Suppressor macrophage (primary cell): ENCODE results near the gene F11.
"Not testable (repeated sequence)": the region's sequence is repeated elsewhere in the genome, so short reads cannot be mapped to it uniquely, and the experiment has no call there.

ENCODE experiments used
- DNase-seq, 4 experiments: peaks; one replicate each; pipeline ENCODE4 v3.0.0-alpha.2; 2020 to 2022

The F11 gene

DNA sequence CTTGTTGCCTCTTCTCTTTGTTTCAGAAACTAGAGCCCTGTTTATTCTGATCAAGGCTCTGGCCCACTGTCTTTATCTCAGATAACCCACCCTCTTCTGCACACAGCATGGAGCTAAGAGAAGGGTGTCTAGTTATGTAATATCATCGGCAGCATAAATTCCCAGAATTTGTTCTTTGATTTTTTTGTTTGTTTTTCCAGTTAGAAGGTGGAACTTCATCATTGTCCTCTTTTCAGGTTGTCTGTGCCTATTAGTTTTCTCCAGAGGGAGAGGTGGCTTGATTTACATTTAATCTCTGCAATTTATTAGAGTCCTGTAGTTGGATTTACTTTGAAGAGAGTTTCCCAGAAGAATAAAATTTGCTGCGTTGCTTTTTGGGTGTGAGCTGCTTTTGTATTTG lies 15.2 kb upstream of the F11 start:
- no peak for DNase-seq

DNA sequence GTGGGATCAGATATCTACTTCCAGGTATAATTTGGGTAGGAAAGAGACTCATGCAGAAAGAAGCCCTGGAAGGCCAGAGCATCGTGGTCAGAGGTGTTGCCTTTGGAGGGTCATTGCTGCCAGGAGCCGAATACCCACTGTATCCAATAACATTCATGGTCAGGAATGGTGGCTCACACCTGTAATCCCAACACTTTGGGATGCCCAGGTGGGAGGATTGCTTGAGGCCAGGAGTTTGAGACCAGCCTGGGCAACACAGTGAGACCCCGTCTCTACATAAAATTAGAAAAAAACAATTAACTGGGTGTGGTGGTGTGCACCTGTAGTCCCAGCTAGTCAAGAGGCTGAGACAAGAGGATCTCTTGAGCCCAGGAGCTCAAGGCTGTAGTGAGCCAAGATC lies 10.9 kb upstream of the F11 start:
- DNase-seq: no peak

DNA sequence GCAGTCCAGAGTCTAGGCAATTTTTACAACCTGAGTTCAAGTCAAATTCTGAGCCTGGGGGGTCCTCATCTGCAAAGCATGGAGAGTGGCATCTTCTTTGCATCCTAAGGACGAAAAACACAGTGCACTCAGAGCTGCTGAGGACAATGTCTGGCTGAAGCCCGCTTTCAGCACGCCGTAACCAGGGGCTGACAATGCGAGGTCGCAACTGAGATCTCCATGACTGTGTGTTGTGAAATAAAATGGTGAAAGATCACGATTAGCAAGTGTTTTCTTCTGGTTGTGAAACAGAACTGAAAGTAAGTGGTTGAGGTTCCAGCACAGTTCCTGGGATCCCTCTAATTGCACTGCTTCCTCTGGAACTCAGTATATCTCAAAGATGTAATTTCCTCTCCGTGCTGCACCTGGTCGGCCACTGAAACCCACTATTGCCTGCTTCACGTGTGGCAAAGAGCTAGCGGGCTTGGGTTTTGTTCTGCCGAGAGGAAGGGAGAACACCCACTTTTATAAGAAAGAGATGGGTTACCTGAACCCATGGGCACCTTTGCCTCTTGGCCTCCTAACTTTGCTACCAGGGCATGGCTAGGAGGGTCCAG lies 7.7 kb upstream of the F11 start:
- no peak for DNase-seq

DNA sequence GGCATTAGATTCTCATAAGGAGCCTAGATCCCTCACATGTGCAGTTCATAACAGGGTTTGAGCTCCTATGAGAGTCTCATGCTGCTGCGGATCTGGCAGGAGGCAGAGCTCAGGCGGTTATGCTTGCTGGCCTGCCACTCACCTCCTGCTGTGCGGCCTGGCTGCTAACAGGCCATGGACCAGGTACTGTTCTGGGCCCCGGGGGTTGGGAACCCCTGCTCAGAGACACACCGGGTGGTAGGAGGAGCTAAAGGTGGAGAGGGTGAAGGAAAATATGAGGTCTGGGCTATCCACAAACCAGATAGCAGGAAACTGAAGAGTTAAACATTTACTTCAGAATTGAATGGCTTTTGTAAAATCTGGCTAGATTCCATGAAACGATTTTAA lies 5.9 kb upstream of the F11 start:
- no peak for DNase-seq

DNA sequence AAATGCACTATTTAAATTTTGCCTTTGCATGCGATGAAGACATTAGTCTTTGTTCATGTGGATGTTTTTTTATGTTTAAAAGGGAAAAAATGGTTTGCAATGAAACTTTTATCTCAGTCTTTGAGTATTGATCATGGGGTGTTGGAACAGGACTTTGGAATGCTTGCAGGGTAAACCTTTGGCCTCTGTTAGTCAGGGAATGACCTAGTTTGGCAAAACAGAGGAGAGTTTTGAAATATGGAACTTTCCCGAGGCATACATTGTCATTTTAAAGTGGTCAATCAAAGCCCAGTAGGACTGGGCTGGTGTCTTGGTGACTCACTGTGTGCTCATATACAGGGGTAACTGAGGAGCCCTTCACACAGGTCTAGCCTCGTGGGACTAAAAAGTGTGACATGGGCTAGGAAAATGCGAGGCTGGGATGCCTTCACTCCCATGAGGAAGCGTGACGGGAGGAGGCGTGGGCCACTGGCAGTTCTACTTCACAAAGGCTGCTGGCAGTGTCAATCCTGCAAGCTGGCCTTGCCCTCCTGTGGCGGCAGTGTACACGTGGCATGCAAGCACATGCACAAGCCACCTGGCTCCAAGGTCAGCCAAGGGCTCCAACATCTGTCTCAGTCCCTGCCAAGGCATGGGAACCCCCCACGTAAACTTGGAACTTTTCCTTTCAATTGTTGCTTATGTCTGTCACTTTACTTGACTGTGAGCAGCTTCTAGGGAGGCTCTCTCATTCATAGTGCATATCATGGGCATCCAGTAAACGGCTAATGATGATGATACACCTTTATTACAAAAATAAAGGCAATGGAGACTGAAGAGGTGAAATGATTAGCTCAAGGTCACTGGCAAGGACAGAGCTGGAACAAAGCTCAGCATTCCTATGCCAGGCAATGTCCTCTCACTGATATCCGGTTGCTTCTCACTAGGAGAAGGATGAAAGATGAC lies 5.2 kb upstream of the F11 start:
- DNase-seq: no peak

DNA sequence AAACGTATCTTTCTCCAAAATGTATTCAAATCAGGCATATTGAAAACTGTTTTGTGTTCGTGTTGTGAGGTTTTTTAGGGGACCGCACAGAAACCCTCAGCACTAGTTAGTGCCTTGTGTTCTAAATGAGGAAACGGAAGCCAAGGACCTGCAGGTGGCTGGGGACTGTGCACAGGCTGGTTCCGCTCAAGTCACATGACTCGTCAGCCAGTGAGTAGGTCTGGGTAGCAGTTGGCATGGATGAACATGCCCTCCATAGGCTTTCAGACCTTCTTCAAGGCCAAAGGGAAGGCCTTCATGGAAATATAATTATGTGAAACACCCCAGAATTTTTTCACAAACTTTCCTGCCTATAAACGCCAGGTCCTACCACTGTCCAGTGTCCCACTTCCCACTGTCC lies 1.3 kb upstream of the F11 start:
- no peak for DNase-seq

DNA sequence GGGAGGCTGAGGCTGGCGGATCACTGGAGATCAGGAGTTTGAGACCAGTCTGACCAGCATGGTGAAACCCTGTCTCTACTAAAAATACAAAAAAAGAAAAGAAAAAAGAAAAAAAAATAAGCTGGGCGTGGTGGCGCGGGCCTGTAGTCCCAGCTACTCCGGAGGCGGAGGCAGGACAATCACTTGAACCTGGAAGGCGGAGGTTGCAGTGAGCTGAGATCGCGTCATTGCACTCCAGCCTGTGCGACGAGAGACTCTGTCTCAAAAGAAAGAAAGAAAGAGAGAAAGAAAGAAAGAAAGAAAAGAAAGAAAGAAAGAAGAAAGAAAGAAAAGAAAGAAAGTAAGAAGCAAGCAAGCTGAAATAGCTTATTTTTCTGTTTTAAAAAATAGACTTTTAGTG lies 739 bp upstream of the F11 start:
- DNase-seq: not testable (repeated sequence)

DNA sequence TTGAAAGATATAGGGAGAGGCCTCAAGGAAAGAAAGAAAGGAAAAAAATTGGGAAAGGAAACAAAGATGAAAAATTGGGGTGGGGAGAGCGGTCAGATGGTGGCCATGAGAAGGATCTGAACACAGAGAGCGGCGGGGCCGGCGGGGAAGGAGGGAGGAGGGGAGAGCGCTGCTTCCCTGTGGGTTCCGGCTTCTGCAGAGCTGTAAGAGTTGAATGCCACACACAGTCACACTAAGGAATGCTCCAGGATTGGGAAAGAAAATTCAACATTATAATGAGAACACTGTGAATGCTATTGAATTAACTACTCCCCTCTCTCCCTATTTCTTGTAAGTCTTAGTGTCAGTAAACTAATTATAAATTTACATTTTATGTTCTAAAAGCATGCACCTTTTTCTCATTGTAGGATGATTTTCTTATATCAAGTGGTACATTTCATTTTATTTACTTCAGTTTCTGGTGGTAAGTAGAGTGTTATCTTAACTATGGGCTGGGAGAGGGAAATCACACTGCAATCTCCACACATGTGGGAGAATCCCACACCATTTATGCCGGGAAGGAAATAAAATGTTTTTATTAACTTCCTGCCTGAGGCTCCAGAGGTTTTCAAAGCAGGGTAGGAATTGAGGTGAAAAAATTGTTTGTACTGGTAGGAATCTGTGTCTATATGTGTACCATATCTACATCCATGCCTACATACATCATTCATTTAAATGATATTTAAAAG lies 904 bp downstream of the F11 start:
- no peak for DNase-seq

DNA sequence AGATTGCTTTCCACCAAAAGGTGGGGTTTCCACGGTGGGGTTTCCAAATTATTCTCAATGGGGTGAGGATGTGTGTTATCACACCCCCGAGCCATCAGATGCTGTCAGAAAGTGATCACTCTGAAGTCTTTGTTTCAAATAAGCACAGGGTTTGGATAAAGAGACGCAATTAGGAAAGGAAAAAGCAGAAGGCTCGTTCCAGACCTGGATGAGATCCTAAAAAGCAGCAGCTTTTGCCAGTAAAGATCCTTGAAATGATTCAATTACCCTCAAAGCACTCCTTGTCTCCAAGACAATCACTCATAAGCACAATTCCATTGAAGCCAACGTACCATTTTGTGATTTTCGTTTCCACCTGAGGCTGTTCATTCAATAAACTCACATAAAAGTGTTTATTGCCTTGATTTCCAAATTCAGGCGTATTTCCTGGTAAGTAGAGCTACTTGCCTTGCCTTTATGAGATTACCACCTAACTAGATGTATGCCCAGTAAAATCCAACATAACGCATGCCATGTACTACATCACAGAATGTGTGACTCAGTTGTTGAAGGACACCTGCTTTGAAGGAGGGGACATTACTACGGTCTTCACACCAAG lies 5.2 kb downstream of the F11 start:
- DNase-seq: no peak

DNA sequence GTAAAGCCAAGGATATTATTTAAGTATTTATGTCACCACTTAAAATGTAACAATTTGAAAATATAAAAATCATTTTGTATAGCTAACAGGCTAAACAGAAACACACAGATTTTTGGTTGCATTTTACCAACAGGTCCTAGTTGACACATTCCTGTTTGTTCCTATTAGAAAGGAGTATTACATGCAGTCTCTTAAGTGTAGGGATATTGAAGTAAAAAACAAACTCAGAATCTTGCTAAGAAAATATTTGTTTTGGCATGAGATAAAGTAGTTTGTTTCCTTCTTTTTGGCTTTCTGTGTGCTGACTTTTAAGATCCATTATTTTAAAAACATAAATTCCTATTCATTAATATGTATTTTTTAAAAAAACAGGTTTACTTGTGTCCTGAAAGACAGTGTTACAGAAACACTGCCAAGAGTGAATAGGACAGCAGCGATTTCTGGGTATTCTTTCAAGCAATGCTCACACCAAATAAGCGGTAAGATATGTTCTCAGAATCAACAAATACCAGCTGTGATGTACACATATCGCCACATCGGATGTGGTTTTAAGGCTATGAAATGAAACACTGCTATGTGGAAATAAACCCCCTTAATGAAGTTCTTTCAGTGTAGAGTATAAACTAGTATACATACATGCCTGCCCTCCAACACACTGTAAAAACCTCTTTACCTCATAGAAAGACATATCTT lies 6.9 kb downstream of the F11 start:
- no peak for DNase-seq

DNA sequence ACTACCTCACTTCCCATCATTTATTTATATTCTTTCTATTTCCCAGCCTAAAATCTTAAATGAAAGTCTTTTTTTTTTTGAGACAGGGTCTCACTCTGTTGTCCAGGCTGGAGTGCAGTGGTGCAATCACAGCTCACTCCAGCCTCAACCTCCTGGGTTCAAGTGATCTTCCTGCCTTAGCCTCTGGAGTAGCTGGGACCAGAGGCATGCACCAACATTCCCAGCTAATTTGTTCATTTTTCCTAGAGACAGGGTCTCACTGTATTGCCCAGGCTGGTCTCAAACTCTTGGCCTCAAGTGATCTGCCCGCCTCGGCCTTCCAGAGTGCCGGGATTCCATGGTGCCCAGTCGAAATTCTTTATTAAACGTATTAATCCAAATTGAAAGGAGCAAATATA lies 7.4 kb downstream of the F11 start:
- DNase-seq: not testable (repeated sequence)

DNA sequence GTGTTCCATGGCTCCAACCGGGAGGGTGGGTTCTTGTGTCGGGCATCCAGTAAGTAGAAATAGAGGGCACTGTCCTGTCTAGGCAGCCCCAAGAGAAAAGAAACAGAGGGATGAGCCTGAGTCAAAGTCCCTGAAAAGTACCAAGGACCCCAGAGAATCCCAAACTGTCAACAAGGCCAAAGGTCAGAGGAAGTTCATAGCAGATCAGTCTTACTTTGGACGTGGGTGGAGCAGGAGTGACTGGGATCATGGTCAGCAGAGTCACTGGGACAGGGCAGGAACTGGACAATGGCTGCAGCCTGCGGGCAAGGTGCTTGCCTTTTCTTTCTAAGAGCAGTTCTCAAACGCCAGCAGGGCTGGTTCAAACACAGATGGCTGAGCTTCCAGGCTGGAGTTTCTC lies 17.3 kb downstream of the F11 start:
- no peak for DNase-seq

DNA sequence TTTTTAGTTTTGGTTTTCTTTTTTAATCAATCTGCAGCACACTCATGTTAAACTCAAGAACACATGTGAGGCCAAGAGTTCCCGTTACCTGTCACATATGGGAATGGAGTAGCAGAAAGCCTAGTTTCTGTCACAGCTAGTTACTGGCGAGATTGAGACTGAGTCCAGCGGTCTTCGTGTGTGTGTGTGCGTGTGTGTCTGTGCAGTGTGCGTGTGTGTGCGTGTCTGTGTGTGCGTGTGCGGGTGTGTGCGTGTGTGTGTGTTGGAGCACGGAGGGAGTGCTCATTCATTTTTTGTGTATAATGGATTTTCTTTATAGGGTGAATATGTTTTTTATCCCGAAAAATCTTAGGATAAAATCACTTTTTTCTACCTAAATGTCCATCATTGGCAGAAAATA lies 19.2 kb downstream of the F11 start:
- DNase-seq: no peak

DNA sequence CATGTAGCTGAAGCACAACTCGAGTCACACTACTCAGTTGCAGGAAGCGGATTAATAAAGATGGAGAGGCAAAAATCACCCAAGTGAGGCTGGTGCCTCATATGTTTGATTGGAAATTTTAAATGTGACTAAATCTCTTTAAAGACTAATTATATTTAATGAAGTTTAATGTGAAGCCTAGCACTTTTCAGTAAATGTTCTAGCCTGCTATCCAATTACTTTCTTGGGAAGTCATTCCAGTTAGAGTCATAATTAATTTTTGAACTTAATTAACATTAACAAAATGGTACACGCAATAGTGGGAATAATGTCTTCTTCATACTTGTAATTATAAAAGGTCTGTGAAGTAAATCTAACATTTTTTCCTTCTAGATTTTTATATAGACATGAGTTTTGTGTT lies 20.6 kb downstream of the F11 start:
- no peak for DNase-seq

DNA sequence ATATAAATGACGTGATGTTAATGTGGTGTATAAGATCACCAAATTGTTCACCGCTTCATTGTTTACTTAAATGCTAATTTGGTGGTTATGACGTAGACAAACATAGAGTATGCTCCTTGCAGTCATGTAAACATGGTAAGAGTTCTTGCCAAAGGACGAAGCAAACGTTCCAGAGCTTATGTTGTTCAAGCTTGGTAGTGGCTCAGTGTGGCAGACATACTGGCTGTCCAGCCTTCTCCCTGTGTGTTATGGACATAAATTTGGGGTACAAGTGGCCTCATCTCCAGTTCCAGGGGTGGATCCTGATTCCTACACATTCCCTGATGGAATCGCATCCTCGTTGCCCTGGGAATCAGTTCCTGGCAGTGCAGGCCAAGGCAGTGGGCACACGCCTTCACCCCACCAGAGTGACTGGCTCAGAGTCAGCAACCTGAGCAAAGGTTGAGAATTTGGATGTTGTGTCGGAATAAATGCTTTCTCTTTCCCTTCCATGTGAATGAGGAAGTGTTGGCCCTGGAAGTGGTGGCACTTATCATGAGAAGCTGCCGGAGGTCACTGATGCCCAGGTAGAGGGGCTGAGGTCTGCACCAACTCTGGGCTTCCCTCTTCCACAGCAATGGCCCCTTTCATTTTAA lies 25.4 kb downstream of the F11 start:
- no peak for DNase-seq

DNA sequence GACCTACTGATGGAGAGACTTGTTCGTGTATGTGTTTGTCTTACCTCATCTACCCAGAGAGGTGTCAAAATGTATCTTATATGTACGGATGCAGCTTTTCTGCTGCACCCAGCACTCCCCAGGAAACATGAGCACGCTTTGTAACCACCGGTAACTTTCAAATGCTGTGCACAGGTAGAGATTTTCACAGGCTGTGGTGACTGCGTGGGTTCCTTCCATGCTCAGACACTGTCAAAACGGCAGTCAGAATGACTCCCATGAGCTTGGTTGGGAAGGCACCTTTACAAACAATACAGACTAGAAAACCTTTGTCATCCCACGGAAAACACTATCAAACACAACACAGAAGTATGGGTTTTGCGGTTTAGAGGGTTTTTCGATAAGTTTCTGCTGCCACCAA lies 28.2 kb downstream of the F11 start:
- no peak for DNase-seq

DNA sequence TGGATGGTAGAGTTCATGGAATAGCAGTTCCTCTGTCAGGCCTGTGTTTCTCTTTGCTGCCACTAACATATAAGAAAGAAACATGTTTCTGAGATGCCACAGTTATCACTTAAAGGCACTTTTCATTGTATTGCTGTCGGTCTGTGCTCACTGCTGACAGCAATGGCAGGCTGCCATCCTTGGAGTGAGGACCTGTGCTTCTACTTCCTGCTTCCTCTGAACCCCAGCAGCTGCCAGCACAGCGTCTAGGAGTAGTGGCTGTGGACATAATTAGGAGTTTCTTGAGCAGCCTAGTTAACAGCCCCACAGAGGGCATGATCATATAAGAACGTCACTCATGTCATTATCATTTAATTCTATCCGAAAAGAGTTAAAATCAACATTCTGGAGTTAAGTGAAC lies 30.5 kb downstream of the F11 start:
- no peak for DNase-seq

DNA sequence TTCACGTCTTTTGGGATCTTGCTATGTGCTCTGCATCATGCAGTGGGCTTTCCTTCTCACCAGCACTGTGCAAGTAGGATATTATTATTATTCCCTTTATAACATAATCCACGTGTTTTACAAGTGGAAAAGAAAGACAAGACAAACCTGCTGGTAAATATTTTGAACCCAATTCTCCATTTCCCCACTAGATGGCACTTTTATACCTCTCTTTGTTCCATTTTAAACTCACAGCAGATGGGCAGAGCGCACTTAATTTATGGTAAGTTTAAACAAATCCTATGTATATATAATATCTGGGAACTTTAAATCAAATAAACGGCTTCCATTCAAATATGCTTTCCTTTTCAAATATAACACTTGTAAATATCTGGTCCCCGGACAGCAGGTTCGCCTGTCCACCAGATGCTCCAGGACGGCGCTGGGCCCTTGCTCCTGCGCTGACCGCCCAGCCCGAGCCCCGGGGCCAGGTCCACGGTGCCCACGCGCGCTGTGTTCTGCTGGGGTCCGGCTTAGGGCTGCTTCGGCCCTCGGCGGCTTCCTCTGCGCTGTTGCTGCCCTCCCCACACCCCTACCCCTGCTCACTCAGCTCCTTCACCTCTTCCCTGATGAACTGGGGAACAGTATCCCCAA lies 31.1 kb downstream of the F11 start:
- peak; percentile 3 to 50 (median 36) for DNase-seq

DNA sequence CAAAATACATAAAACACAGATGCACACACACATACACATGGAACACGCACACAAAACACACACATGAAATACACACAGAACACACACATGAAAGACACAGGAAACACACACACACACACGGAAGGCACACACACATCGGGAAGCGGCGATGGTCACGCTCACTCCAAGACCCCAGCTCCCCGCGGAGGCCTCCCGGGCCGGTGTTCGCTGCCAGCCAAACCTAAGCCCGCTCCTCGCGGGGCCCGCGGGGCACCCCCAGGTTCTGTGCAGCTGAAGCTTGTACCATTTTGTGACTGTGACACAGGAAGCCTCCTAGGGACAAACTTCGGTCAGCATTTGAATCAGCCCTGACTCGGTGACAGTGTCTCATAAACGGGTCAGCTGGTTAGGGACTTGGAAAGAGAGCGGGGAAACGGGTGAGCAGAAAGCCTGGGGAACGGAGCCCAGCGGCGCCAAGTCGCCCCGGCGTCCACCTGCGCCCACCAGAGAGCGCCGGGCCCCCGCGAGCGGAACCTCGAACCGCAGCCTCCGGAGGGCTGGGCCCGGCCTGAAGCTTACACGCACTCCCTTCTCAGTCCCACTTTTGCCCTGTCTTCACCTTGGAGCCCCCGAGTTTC lies 32.1 kb downstream of the F11 start:
- DNase-seq: no peak

DNA sequence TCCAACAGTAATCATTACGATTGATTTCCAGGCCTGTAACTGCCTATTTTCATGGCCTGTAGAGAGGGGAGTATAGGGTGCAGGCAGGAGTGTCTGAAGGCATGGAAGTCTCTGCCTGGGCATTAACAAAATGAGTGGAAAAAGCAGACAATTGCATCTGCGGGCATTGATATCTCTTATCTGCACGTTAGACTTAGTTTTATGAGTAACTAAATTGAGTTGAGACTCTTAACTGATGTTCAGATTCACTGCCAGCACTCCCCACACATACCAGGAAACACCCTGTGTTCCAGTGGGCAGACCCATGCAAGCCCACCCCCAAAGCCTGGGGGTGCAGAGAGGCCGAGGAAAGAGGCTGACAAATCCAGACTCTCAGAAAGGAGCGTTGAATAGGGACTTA lies 33.3 kb downstream of the F11 start:
- DNase-seq: no peak
